HG03064 (cell line): ENCODE data around the gene CPLX1.
"Not testable (repeated sequence)": the region's sequence is repeated elsewhere in the genome, so short reads cannot be mapped to it uniquely, and the experiment has no call there.

Source experiments
- ATAC-seq: cut with Tn5 transposase; IDR thresholded peaks from one replicate; pipeline ENCODE4 v1.9.1; 2021; ENCODE audit warnings: low read depth; ENCODE audit not compliant: unreplicated experiment

The CPLX1 gene

GRCh38 chr4:822361-823175 is 3.4 kb downstream of the CPLX1 start:
- ATAC-seq: no peak

GRCh38 chr4:821631-822030 is 4.3 kb downstream of the CPLX1 start:
- no peak for ATAC-seq

- ATAC-seq: no peak
Measured at GRCh38 chr4:821181-821591, 4.7 kb downstream of the CPLX1 start.

- ATAC-seq: no peak
Measured at GRCh38 chr4:820230-821172, 5.4 kb downstream of the CPLX1 start.

GRCh38 chr4:819401-820229 is 6.3 kb downstream of the CPLX1 start:
- no peak for ATAC-seq

- no peak for ATAC-seq
Measured at GRCh38 chr4:818106-818921, 7.6 kb downstream of the CPLX1 start.

GRCh38 chr4:815464-816146 is 10.3 kb downstream of the CPLX1 start:
- no peak for ATAC-seq

GRCh38 chr4:814312-814850 is 11.5 kb downstream of the CPLX1 start:
- ATAC-seq: no peak

GRCh38 chr4:813900-814299 is 12.0 kb downstream of the CPLX1 start:
- ATAC-seq: no peak

GRCh38 chr4:808860-809570 is 16.9 kb downstream of the CPLX1 start:
- no peak for ATAC-seq

GRCh38 chr4:807792-808191 is 18.1 kb downstream of the CPLX1 start:
- no peak for ATAC-seq

GRCh38 chr4:806979-807378 is 18.9 kb downstream of the CPLX1 start:
- ATAC-seq: not testable (repeated sequence)

- no peak for ATAC-seq
Measured at GRCh38 chr4:804804-805203, 21.1 kb downstream of the CPLX1 start.

GRCh38 chr4:803884-804283 is 22.0 kb downstream of the CPLX1 start:
- ATAC-seq: no peak

- ATAC-seq: no peak
Measured at GRCh38 chr4:801436-802124, 24.3 kb downstream of the CPLX1 start.

- ATAC-seq: no peak
Measured at GRCh38 chr4:797066-797465, 28.9 kb downstream of the CPLX1 start.

GRCh38 chr4:796206-796605 is 29.7 kb downstream of the CPLX1 start:
- no peak for ATAC-seq

- ATAC-seq: no peak
Measured at GRCh38 chr4:795726-796119, 30.2 kb downstream of the CPLX1 start.
